Neural crest cell (in vitro differentiated cells): ENCODE results near the gene RNASE3. TPM values are rescaled to one million over a fixed set of nuclear protein-coding genes. Genes with fewer than 3 reads are reported as not detected.
A peak's percentile ranks its signal among the peaks of the same experiment; 100 is the strongest.
"Not testable (repeated sequence)": the region's sequence is repeated elsewhere in the genome, so short reads cannot be mapped to it uniquely, and the experiment has no call there.

ENCODE experiments used
- DNase-seq: peaks from one replicate; pipeline ENCODE4 v3.0.0; 2021; ENCODE audit warnings: low read depth, mixed read lengths, low spot score
- H3K27ac Mint-ChIP-seq: one replicate; pipeline ENCODE4 v1.8.0; 2021; ENCODE audit warnings: mild to moderate bottlenecking, mixed read lengths; ENCODE audit not compliant: unreplicated experiment
- H3K27me3 Mint-ChIP-seq: 2 replicates; pipeline ENCODE4 v1.8.0; 2021; ENCODE audit warnings: low read depth, mild to moderate bottlenecking, mixed read lengths
- H3K36me3 Mint-ChIP-seq: 2 replicates; pipeline ENCODE4 v1.8.0; 2021; ENCODE audit warnings: low read depth, mild to moderate bottlenecking, mixed read lengths
- H3K4me1 Mint-ChIP-seq: 2 replicates; pipeline ENCODE4 v1.8.0; 2021; ENCODE audit warnings: mixed read lengths
- H3K4me3 Mint-ChIP-seq: one replicate; pipeline ENCODE4 v1.8.0; 2021; ENCODE audit warnings: mild to moderate bottlenecking, mixed read lengths
- H3K9me3 Mint-ChIP-seq: 2 replicates; pipeline ENCODE4 v1.8.0; 2021; ENCODE audit warnings: mixed read lengths
- CTCF ChIP-seq: fragments of 200-600 bp; sonication (generic); conservative IDR thresholded peaks from 2 replicates; pipeline ENCODE4 v1.5.0; 2021; ENCODE audit warnings: antibody characterized with exemption, mild to moderate bottlenecking
- total RNA-seq: library from RNA; stranded (reverse); gene quantifications from 2 replicates; pipeline ENCODE4 v1.2.1, GENCODE V29; 2021

Gene RNASE3
- total RNA-seq, 1 donor from 2014 or later, result not detected

GRCh38 chr14:20873370-20874177, 17.6 kb upstream of the RNASE3 start:
- Mint-ChIP-seq H3K9me3 (peaks cover 3% of the 10 kb centered on the region), H3K4me3 (peak overlapping the region; percentile 26), H3K27me3 (peaks cover 64% of the 10 kb centered on the region), H3K27ac (no peak overlapping the region), H3K36me3 (no peaks in the 10 kb centered on the region), H3K4me1 (peaks cover 11% of the 10 kb centered on the region)
- DNase-seq, result peak; percentile 84
- peak; percentile 89 for TF ChIP-seq CTCF

- no peak for DNase-seq
- Mint-ChIP-seq H3K4me3 (no peak overlapping the region), H3K4me1 (peaks cover 7% of the 10 kb centered on the region), H3K9me3 (peaks cover 4% of the 10 kb centered on the region), H3K27ac (no peak overlapping the region), H3K27me3 (peaks cover 70% of the 10 kb centered on the region), H3K36me3 (no peaks in the 10 kb centered on the region)
- no peak for TF ChIP-seq CTCF
Observed at GRCh38 chr14:20877016-20877415, 14.2 kb upstream of the RNASE3 start.

GRCh38 chr14:20878695-20879094, 12.5 kb upstream of the RNASE3 start:
- H3K27me3 Mint-ChIP-seq, result peaks cover 57% of the 10 kb centered on the region
- peaks cover 4% of the 10 kb centered on the region for H3K9me3 Mint-ChIP-seq
- DNase-seq, result no peak
- peaks cover 3% of the 10 kb centered on the region for H3K4me1 Mint-ChIP-seq
- no peak overlapping the region for H3K27ac Mint-ChIP-seq
- no peak for TF ChIP-seq CTCF
- H3K36me3 Mint-ChIP-seq, result no peaks in the 10 kb centered on the region
- H3K4me3 Mint-ChIP-seq, result no peak overlapping the region

GRCh38 chr14:20881229-20881628, 10.0 kb upstream of the RNASE3 start:
- not testable (repeated sequence) for H3K4me3 Mint-ChIP-seq, DNase-seq, H3K36me3 Mint-ChIP-seq, H3K4me1 Mint-ChIP-seq, H3K27ac Mint-ChIP-seq, H3K9me3 Mint-ChIP-seq
- peaks cover 62% of the 10 kb centered on the region for H3K27me3 Mint-ChIP-seq

GRCh38 chr14:20882787-20883186, 8.4 kb upstream of the RNASE3 start:
- H3K36me3 Mint-ChIP-seq, H3K9me3 Mint-ChIP-seq, H3K27ac Mint-ChIP-seq, H3K4me1 Mint-ChIP-seq, H3K4me3 Mint-ChIP-seq, DNase-seq: not testable (repeated sequence)
- H3K27me3 Mint-ChIP-seq, result peaks cover 53% of the 10 kb centered on the region

GRCh38 chr14:20888411-20888810, 2.8 kb upstream of the RNASE3 start:
- not testable (repeated sequence) for H3K36me3 Mint-ChIP-seq, DNase-seq, H3K4me3 Mint-ChIP-seq, H3K27ac Mint-ChIP-seq, H3K4me1 Mint-ChIP-seq, H3K9me3 Mint-ChIP-seq
- H3K27me3 Mint-ChIP-seq, result peaks cover 78% of the 10 kb centered on the region

- peaks cover 66% of the 10 kb centered on the region for H3K27me3 Mint-ChIP-seq
- not testable (repeated sequence) for H3K27ac Mint-ChIP-seq, H3K9me3 Mint-ChIP-seq, DNase-seq, H3K4me3 Mint-ChIP-seq, H3K36me3 Mint-ChIP-seq, H3K4me1 Mint-ChIP-seq
Observed at GRCh38 chr14:20895322-20895721, 4.1 kb downstream of the RNASE3 start.
